ENCODE results near the gene CHSY3. TPM values are rescaled to one million over a fixed set of nuclear protein-coding genes. Genes with fewer than 3 reads are reported as not detected.

The CHSY3 gene
- total RNA-seq, 2 donors from 2014 or later: 0.09 to 2.0 TPM

GRCh38 chr5:129938077-129938476, 33.8 kb downstream of the CHSY3 start:
- WGBS: 100% methylated on average over 3 of the region's 3 CpGs
- Histone ChIP-seq H3K4me3 (no peak overlapping the region), H3K27me3 (replicated peaks; ENCODE audit: insufficient read depth) (no peaks in the 10 kb centered on the region), H3K9me3 (no peaks in the 10 kb centered on the region), H3K36me3 (no peaks in the 10 kb centered on the region), H3K4me1 (replicated peaks) (no peaks in the 10 kb centered on the region), H3K27ac (no peak overlapping the region)
- TF ChIP-seq POLR2A (IDR thresholded peaks at IDR 0.05): no peak
- TF ChIP-seq, protein P1, sequence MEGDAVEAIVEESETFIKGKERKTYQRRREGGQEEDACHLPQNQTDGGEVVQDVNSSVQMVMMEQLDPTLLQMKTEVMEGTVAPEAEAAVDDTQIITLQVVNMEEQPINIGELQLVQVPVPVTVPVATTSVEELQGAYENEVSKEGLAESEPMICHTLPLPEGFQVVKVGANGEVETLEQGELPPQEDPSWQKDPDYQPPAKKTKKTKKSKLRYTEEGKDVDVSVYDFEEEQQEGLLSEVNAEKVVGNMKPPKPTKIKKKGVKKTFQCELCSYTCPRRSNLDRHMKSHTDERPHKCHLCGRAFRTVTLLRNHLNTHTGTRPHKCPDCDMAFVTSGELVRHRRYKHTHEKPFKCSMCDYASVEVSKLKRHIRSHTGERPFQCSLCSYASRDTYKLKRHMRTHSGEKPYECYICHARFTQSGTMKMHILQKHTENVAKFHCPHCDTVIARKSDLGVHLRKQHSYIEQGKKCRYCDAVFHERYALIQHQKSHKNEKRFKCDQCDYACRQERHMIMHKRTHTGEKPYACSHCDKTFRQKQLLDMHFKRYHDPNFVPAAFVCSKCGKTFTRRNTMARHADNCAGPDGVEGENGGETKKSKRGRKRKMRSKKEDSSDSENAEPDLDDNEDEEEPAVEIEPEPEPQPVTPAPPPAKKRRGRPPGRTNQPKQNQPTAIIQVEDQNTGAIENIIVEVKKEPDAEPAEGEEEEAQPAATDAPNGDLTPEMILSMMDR (IDR thresholded peaks at IDR 0.05): no peak
- no peak for TF ChIP-seq POLR2AphosphoS5 (IDR thresholded peaks at IDR 0.05)
- intact Hi-C loops (cut with DNase I): no loop called here
- no peak for DNase-seq (ENCODE audit: low spot score)

GRCh38 chr5:129943936-129944335, 39.7 kb downstream of the CHSY3 start:
- Histone ChIP-seq H3K36me3 (no peaks in the 10 kb centered on the region), H3K4me1 (replicated peaks) (no peaks in the 10 kb centered on the region), H3K9me3 (no peaks in the 10 kb centered on the region), H3K27ac (no peak overlapping the region), H3K27me3 (replicated peaks; ENCODE audit: insufficient read depth) (no peaks in the 10 kb centered on the region), H3K4me3 (no peak overlapping the region)
- TF ChIP-seq, protein P1 (IDR thresholded peaks at IDR 0.05): no peak
- TF ChIP-seq POLR2A (IDR thresholded peaks at IDR 0.05) (no peak), POLR2AphosphoS5 (IDR thresholded peaks at IDR 0.05) (no peak)
- intact Hi-C loops (cut with DNase I): no loop called here
- 80% methylated on average over 1 of the region's 1 CpG for WGBS
- DNase-seq (ENCODE audit: low spot score): no peak

GRCh38 chr5:129945028-129945427, 40.8 kb downstream of the CHSY3 start:
- intact Hi-C loops (cut with DNase I): no loop called here

GRCh38 chr5:129945774-129946270, 41.6 kb downstream of the CHSY3 start:
- WGBS: 85% methylated on average over 1 of the region's 1 CpG
- no peak for DNase-seq (ENCODE audit: low spot score)
- TF ChIP-seq, protein P1 (IDR thresholded peaks at IDR 0.05): no peak
- TF ChIP-seq POLR2A (IDR thresholded peaks at IDR 0.05) (no peak), POLR2AphosphoS5 (IDR thresholded peaks at IDR 0.05) (no peak)

More at GRCh38 chr5:129945028-129945427, 40.8 kb downstream of the CHSY3 start:
- Histone ChIP-seq H3K4me1 (replicated peaks) (no peaks in the 10 kb centered on the region), H3K27me3 (replicated peaks; ENCODE audit: insufficient read depth) (no peaks in the 10 kb centered on the region), H3K27ac (no peak overlapping the region), H3K4me3 (no peak overlapping the region), H3K9me3 (no peaks in the 10 kb centered on the region), H3K36me3 (no peaks in the 10 kb centered on the region)
- TF ChIP-seq POLR2A (IDR thresholded peaks at IDR 0.05): no peak
- no peak for TF ChIP-seq POLR2AphosphoS5 (IDR thresholded peaks at IDR 0.05)
- TF ChIP-seq, protein P1 (IDR thresholded peaks at IDR 0.05): no peak
- DNase-seq (ENCODE audit: low spot score): no peak

GRCh38 chr5:129951039-129951438, 46.8 kb downstream of the CHSY3 start:
- H3K36me3 ChIP-seq: no peaks in the 10 kb centered on the region
- H3K27ac ChIP-seq: no peak overlapping the region
- H3K27me3 ChIP-seq (replicated peaks; ENCODE audit: insufficient read depth): no peaks in the 10 kb centered on the region
- no peak for TF ChIP-seq POLR2A (IDR thresholded peaks at IDR 0.05)
- TF ChIP-seq, protein P1 (IDR thresholded peaks at IDR 0.05): no peak
- H3K9me3 ChIP-seq: no peaks in the 10 kb centered on the region
- no peaks in the 10 kb centered on the region for H3K4me1 ChIP-seq (replicated peaks)
- DNase-seq (ENCODE audit: low spot score): no peak
- 5% methylated on average over 2 of the region's 2 CpGs for WGBS
- intact Hi-C loops (cut with DNase I): no loop called here
- no peak overlapping the region for H3K4me3 ChIP-seq

More at GRCh38 chr5:129945774-129946270, 41.6 kb downstream of the CHSY3 start:
- H3K9me3 ChIP-seq: no peaks in the 10 kb centered on the region
- H3K4me1 ChIP-seq (replicated peaks): no peaks in the 10 kb centered on the region
- H3K27ac ChIP-seq: no peak overlapping the region
- no peaks in the 10 kb centered on the region for H3K36me3 ChIP-seq
- no peak overlapping the region for H3K4me3 ChIP-seq
- intact Hi-C loops (cut with DNase I): no loop called here
- H3K27me3 ChIP-seq (replicated peaks; ENCODE audit: insufficient read depth): no peaks in the 10 kb centered on the region
